Immature natural killer cell (primary cell): ENCODE measurements around the gene SIDT2. TPM values are rescaled to one million over a fixed set of nuclear protein-coding genes. Genes with fewer than 3 reads are reported as not detected.
A peak's percentile ranks its signal among the peaks of the same experiment; 100 is the strongest.

Experiments used
- DNase-seq, 3 donors: peaks; one replicate each; pipeline ENCODE4 v3.0.0; 2022; ENCODE audit warnings: mixed read lengths in 1 of 3
- H3K27ac Mint-ChIP-seq, 6 donors: one replicate each; pipeline ENCODE4 v1.8.0; 2020; ENCODE audit warnings: mixed read lengths in 6 of 6, mild to moderate bottlenecking in 5 of 6, inconsistent platforms in 4 of 6, moderate library complexity in 3 of 6
- H3K27me3 Mint-ChIP-seq, 3 donors: one replicate each; pipeline ENCODE4 v1.8.0; 2020 to 2021; ENCODE audit warnings: low read depth in 3 of 3, mild to moderate bottlenecking in 3 of 3, mixed read lengths in 3 of 3, moderate library complexity in 3 of 3, inconsistent platforms in 1 of 3
- H3K36me3 Mint-ChIP-seq, 3 donors: one replicate each; pipeline ENCODE4 v1.8.0; 2020; ENCODE audit warnings: mixed read lengths in 3 of 3, inconsistent platforms in 2 of 3, mild to moderate bottlenecking in 2 of 3
- H3K4me1 Mint-ChIP-seq, 2 donors: one replicate each; pipeline ENCODE4 v1.8.0; 2020; ENCODE audit warnings: inconsistent platforms in 2 of 2, mild to moderate bottlenecking in 2 of 2, mixed read lengths in 2 of 2, moderate library complexity in 1 of 2
- H3K4me3 Mint-ChIP-seq, 5 donors: one replicate each; pipeline ENCODE4 v1.8.0; 2020; ENCODE audit warnings: mild to moderate bottlenecking in 5 of 5, mixed read lengths in 5 of 5, inconsistent platforms in 3 of 5, moderate library complexity in 3 of 5
- H3K9me3 Mint-ChIP-seq, 6 donors: one replicate each; pipeline ENCODE4 v1.8.0; 2020; ENCODE audit warnings: mild to moderate bottlenecking in 6 of 6, mixed read lengths in 6 of 6, inconsistent platforms in 4 of 6, moderate library complexity in 3 of 6
- polyA plus RNA-seq, 3 donors: library from polyadenylated mRNA; unstranded; fragments of 300-500 nt; fragmentation: Illumina TruSeq; gene quantifications; one replicate each; pipeline ENCODE4 v1.2.3, GENCODE V29; 2021

The SIDT2 gene
- polyA plus RNA-seq, 3 donors from 2014 or later: 1.6 to 4.7 (median 1.7) TPM

GRCh38 chr11:117230286-117230961 is 51.9 kb downstream of the SIDT2 start:
- H3K27ac Mint-ChIP-seq: peak overlapping the region; percentile 90 to 100 (median 96)
- peak; percentile 72 to 75 (median 72) for DNase-seq
- peaks cover 16 to 25% (median 16%) of the 10 kb centered on the region in 3 donors for H3K27me3 Mint-ChIP-seq
- H3K4me1 Mint-ChIP-seq: peaks cover 59 to 65% of the 10 kb centered on the region in 2 donors
- H3K9me3 Mint-ChIP-seq: no peaks in the 10 kb centered on the region
- H3K36me3 Mint-ChIP-seq: peaks cover 15 to 25% (median 16%) of the 10 kb centered on the region in 3 donors
- peak overlapping the region; percentile 91 to 99 (median 95) for H3K4me3 Mint-ChIP-seq

GRCh38 chr11:117230999-117231841 is 52.7 kb downstream of the SIDT2 start:
- Mint-ChIP-seq H3K4me1 (peaks cover 59 to 64% of the 10 kb centered on the region in 2 donors), H3K27ac (peak overlapping the region; percentile 90 to 100 (median 96)), H3K9me3 (no peaks in the 10 kb centered on the region), H3K36me3 (peaks cover 15 to 23% (median 16%) of the 10 kb centered on the region in 3 donors), H3K27me3 (peaks cover 16 to 25% (median 18%) of the 10 kb centered on the region in 3 donors), H3K4me3 (peak overlapping the region; percentile 91 to 99 (median 95))
- DNase-seq: peak in 1 of 3 donors; percentile 9

- Mint-ChIP-seq H3K4me3 (peak within 1 kb of the TSS; percentile 95 to 100 (median 99)), H3K27me3 (peaks cover 16 to 25% (median 18%) of the 10 kb centered on the region in 3 donors), H3K9me3 (no peaks in the 10 kb centered on the region), H3K36me3 (peaks cover 9 to 22% (median 12%) of the 10 kb centered on the region in 3 donors), H3K4me1 (peaks cover 53 to 59% of the 10 kb centered on the region in 2 donors), H3K27ac (peak within 1 kb of the TSS; percentile 90 to 100 (median 98))
- DNase-seq: no peak
Measured at GRCh38 chr11:117231842-117232091, 53.2 kb downstream of the SIDT2 start, which contains the start of gene PCSK7. PCSK7 (minus strand) TSS chr11:117232073; CDS start chr11:117229844, 2,229 bp downstream.

- H3K4me3 Mint-ChIP-seq: peak within 1 kb of the TSS; percentile 95 to 100 (median 99)
- H3K27me3 Mint-ChIP-seq: peaks cover 16 to 25% (median 18%) of the 10 kb centered on the region in 3 donors
- H3K9me3 Mint-ChIP-seq: no peaks in the 10 kb centered on the region
- peak; percentile 74 to 79 (median 79) for DNase-seq
- peak within 1 kb of the TSS; percentile 90 to 100 (median 98) for H3K27ac Mint-ChIP-seq
- H3K4me1 Mint-ChIP-seq: peaks cover 53 to 54% of the 10 kb centered on the region in 2 donors
- H3K36me3 Mint-ChIP-seq: peaks cover 9 to 19% (median 12%) of the 10 kb centered on the region in 3 donors
Measured at GRCh38 chr11:117232092-117232878, 53.7 kb downstream of the SIDT2 start, which contains the start of gene RNF214. RNF214 (plus strand) TSS chr11:117232671; CDS start chr11:117234273, 1,602 bp downstream.

GRCh38 chr11:117232911-117233409 is 54.4 kb downstream of the SIDT2 start:
- peaks cover 50 to 51% of the 10 kb centered on the region in 2 donors for H3K4me1 Mint-ChIP-seq
- no peak for DNase-seq
- peaks cover 9 to 18% (median 10%) of the 10 kb centered on the region in 3 donors for H3K36me3 Mint-ChIP-seq

GRCh38 chr11:117238221-117238620 is 59.7 kb downstream of the SIDT2 start:
- Mint-ChIP-seq H3K27me3 (peaks cover 3 to 6% (median 4%) of the 10 kb centered on the region in 3 donors), H3K4me3 (no peak overlapping the region)

More at GRCh38 chr11:117232911-117233409, 54.4 kb downstream of the SIDT2 start:
- Mint-ChIP-seq H3K27me3 (peaks cover 16 to 25% (median 18%) of the 10 kb centered on the region in 3 donors), H3K4me3 (peak overlapping the region; percentile 83 to 88 (median 87)), H3K27ac (peak overlapping the region; percentile 83 to 90 (median 86)), H3K9me3 (no peaks in the 10 kb centered on the region)

GRCh38 chr11:117239295-117239694 is 60.8 kb downstream of the SIDT2 start:
- H3K9me3 Mint-ChIP-seq: no peaks in the 10 kb centered on the region
- peaks cover 2% of the 10 kb centered on the region in 2 donors for H3K4me1 Mint-ChIP-seq
- H3K4me3 Mint-ChIP-seq: no peak overlapping the region
- no peak overlapping the region for H3K27ac Mint-ChIP-seq
- peaks cover 11 to 26% (median 18%) of the 10 kb centered on the region in 3 donors for H3K36me3 Mint-ChIP-seq
- peaks cover 0 to 2% (median under 1%) of the 10 kb centered on the region in 3 donors for H3K27me3 Mint-ChIP-seq
- no peak for DNase-seq

More at GRCh38 chr11:117238221-117238620, 59.7 kb downstream of the SIDT2 start:
- Mint-ChIP-seq H3K36me3 (peaks cover 9 to 24% (median 16%) of the 10 kb centered on the region in 3 donors), H3K27ac (no peak overlapping the region), H3K9me3 (no peaks in the 10 kb centered on the region), H3K4me1 (peaks cover 11 to 13% of the 10 kb centered on the region in 2 donors)
- no peak for DNase-seq

Other genes with a start within 250 kb of the SIDT2 start
- gene SIK3, start 80.3 kb upstream of the SIDT2 start, polyA plus RNA-seq: 10 to 100 TPM in 2 of 3 donors, 1 to 10 TPM in 1; 3.7 to 26.2 (median 16.5) TPM
- gene PAFAH1B2, start 34.5 kb upstream of the SIDT2 start, polyA plus RNA-seq: 10 to 100 TPM; 16.0 to 23.7 (median 17.5) TPM
- gene TAGLN, start 20.6 kb downstream of the SIDT2 start, polyA plus RNA-seq: under 1 TPM; 0.08 to 0.40 (median 0.09) TPM
- gene PCSK7, start 53.3 kb downstream of the SIDT2 start, polyA plus RNA-seq: 10 to 100 TPM; 32.8 to 96.3 (median 38.8) TPM
- gene RNF214, start 53.9 kb downstream of the SIDT2 start, polyA plus RNA-seq: 1 to 10 TPM; 5.3 to 9.8 (median 8.9) TPM
- under 1 TPM in 1 of 3 donors, not detected in 2; 0.67 TPM for gene BACE1-AS, start 112.6 kb downstream of the SIDT2 start, polyA plus RNA-seq
- gene BACE1, start 137.5 kb downstream of the SIDT2 start, polyA plus RNA-seq: 1 to 10 TPM in 1 of 3 donors, under 1 TPM in 1, not detected in 1; 0.04 to 1.0 TPM
- 10 to 100 TPM in 2 of 3 donors, 1 to 10 TPM in 1; 5.6 to 20.5 (median 11.8) TPM for gene CEP164, start 149.1 kb downstream of the SIDT2 start, polyA plus RNA-seq